Endodermal cell (in vitro differentiated cells): ENCODE measurements around the gene ALOX15B. TPM values are rescaled to one million over a fixed set of nuclear protein-coding genes. Genes with fewer than 3 reads are reported as not detected.

Source experiments
- DNase-seq: peaks from one replicate; pipeline ENCODE4 v3.0.0-alpha.2; 2017
- H3K27ac ChIP-seq: 2 replicates; pipeline ENCODE4 v1.5.1; 2013; ENCODE audit warnings: mild to moderate bottlenecking, low read depth, low read length, moderate library complexity
- H3K27me3 ChIP-seq: 2 replicates; pipeline ENCODE4 v1.6.1; 2013; ENCODE audit warnings: mild to moderate bottlenecking, low read length, moderate library complexity; ENCODE audit not compliant: insufficient read depth, control insufficient read depth, poor library complexity, severe bottlenecking
- H3K36me3 ChIP-seq: 2 replicates; pipeline ENCODE4 v1.7.0; 2013; ENCODE audit warnings: mild to moderate bottlenecking, low read length, moderate library complexity; ENCODE audit not compliant: control insufficient read depth, insufficient read depth
- H3K4me1 ChIP-seq: one replicate; pipeline ENCODE4 v1.7.0; 2013; ENCODE audit warnings: low read length; ENCODE audit not compliant: control insufficient read depth, insufficient read depth
- H3K4me3 ChIP-seq: 2 replicates; pipeline ENCODE4 v1.5.1; 2013; ENCODE audit warnings: mild to moderate bottlenecking, low read length, moderate library complexity
- H3K9ac ChIP-seq: 2 replicates; pipeline ENCODE4 v1.6.1; 2013; ENCODE audit warnings: mild to moderate bottlenecking, low read length, moderate library complexity; ENCODE audit not compliant: poor library complexity, severe bottlenecking; ENCODE audit errors: extremely low read depth
- H3K9me3 ChIP-seq: 2 replicates; pipeline ENCODE4 v1.6.1; 2013; ENCODE audit warnings: mild to moderate bottlenecking, low read length, moderate library complexity; ENCODE audit not compliant: control insufficient read depth
- H3K27ac Mint-ChIP-seq: 2 replicates; pipeline ENCODE4 v1.8.0; 2020; ENCODE audit warnings: mixed read lengths
- H3K27me3 Mint-ChIP-seq: 2 replicates; pipeline ENCODE4 v1.8.0; 2021; ENCODE audit warnings: mild to moderate bottlenecking, mixed read lengths; ENCODE audit not compliant: insufficient read depth
- H3K36me3 Mint-ChIP-seq: 2 replicates; pipeline ENCODE4 v1.8.0; 2020; ENCODE audit warnings: low read depth, mixed read lengths
- H3K4me1 Mint-ChIP-seq: 2 replicates; pipeline ENCODE4 v1.8.0; 2020; ENCODE audit warnings: mixed read lengths
- H3K4me3 Mint-ChIP-seq: 2 replicates; pipeline ENCODE4 v1.8.0; 2020; ENCODE audit warnings: mild to moderate bottlenecking, moderate library complexity, mixed read lengths
- H3K9me3 Mint-ChIP-seq: 2 replicates; pipeline ENCODE4 v1.8.0; 2020; ENCODE audit warnings: mild to moderate bottlenecking, mixed read lengths
- CTCF ChIP-seq: fragments of 200-600 bp; sonication (generic); conservative IDR thresholded peaks from 2 replicates; pipeline ENCODE4 v1.5.0; 2021; ENCODE audit warnings: antibody characterized with exemption, mild to moderate bottlenecking
- WGBS, 2 experiments: methylation state at CpG; one replicate each; pipeline versions ENCODE4 v1.1.5 to v1.1.7; 2013; ENCODE audit warnings: missing lambda C conversion rate in 2 of 2, mixed read lengths in 1 of 2; ENCODE audit not compliant: insufficient coverage in 1 of 2, insufficient read length in 1 of 2; 5-methylcytosine and 5-hydroxymethylcytosine counted together
- total RNA-seq, 2 donors: library from RNA; stranded (reverse); fragmentation: NEBNext Ultra II Directional in 1 of 2; extraction: Animal tissue kit (Norgen Biotek cat#: 25700) in 1 of 2; gene quantifications; 2 replicates in 1 of 2; 3 replicates in 1 of 2; pipeline ENCODE4 v1.2.1, GENCODE V29; 2021

The ALOX15B gene
- total RNA-seq, 2 donors from 2014 or later = not detected

- Histone ChIP-seq H3K4me3 (peak overlapping the region; percentile 3), H3K27me3 (peaks cover 73% of the 10 kb centered on the region), H3K27ac (no peak overlapping the region), H3K4me1 (no peaks in the 10 kb centered on the region), H3K36me3 (no peaks in the 10 kb centered on the region), H3K9ac (no peak overlapping the region), H3K9me3 (no peaks in the 10 kb centered on the region)
- Mint-ChIP-seq H3K27me3 (peaks cover 70% of the 10 kb centered on the region), H3K4me1 (peaks cover 14% of the 10 kb centered on the region), H3K36me3 (no peaks in the 10 kb centered on the region), H3K9me3 (no peaks in the 10 kb centered on the region), H3K27ac (no peak overlapping the region), H3K4me3 (peak overlapping the region; percentile 41)
- peak; percentile 13 for TF ChIP-seq CTCF
- DNase-seq = peak; percentile 70
- 23 to 43% methylated on average over 41 to 92 of the region's 92 CpGs for WGBS, 2 experiments
Observed at GRCh38 chr17:8002721-8003593, 35.9 kb upstream of the ALOX15B start.

- peaks cover 14% of the 10 kb centered on the region for H3K4me1 Mint-ChIP-seq
- no peak overlapping the region for H3K27ac ChIP-seq
- no peak for TF ChIP-seq CTCF
- WGBS, 2 experiments = 82 to 85% methylated on average over 23 to 44 of the region's 44 CpGs
- no peak overlapping the region for H3K27ac Mint-ChIP-seq
- H3K4me3 ChIP-seq = no peak overlapping the region
- H3K9ac ChIP-seq = no peak overlapping the region
- peak; percentile 79 for DNase-seq
- peaks cover 70% of the 10 kb centered on the region for H3K27me3 ChIP-seq
- H3K27me3 Mint-ChIP-seq = peaks cover 66% of the 10 kb centered on the region
- H3K4me1 ChIP-seq = no peaks in the 10 kb centered on the region
- H3K36me3 Mint-ChIP-seq = no peaks in the 10 kb centered on the region
- H3K36me3 ChIP-seq = no peaks in the 10 kb centered on the region
- no peaks in the 10 kb centered on the region for H3K9me3 ChIP-seq
- H3K4me3 Mint-ChIP-seq = peak overlapping the region; percentile 35
- no peaks in the 10 kb centered on the region for H3K9me3 Mint-ChIP-seq
Observed at GRCh38 chr17:8003594-8004181, 35.2 kb upstream of the ALOX15B start.

GRCh38 chr17:8004899-8005298, 34.0 kb upstream of the ALOX15B start:
- Mint-ChIP-seq H3K27ac (no peak overlapping the region), H3K4me1 (peaks cover 14% of the 10 kb centered on the region), H3K36me3 (no peaks in the 10 kb centered on the region), H3K4me3 (no peak overlapping the region), H3K27me3 (peaks cover 64% of the 10 kb centered on the region), H3K9me3 (no peaks in the 10 kb centered on the region)
- DNase-seq = no peak
- H3K27me3 ChIP-seq = peaks cover 61% of the 10 kb centered on the region
- no peaks in the 10 kb centered on the region for H3K4me1 ChIP-seq
- WGBS, 2 experiments = 86 to 91% methylated on average over 6 of the region's 6 CpGs
- TF ChIP-seq CTCF = no peak
- H3K4me3 ChIP-seq = no peak overlapping the region
- no peaks in the 10 kb centered on the region for H3K36me3 ChIP-seq
- H3K27ac ChIP-seq = no peak overlapping the region
- H3K9me3 ChIP-seq = no peaks in the 10 kb centered on the region
- no peak overlapping the region for H3K9ac ChIP-seq
